ENCODE measurements around the gene HSPB7. TPM values are rescaled to one million over a fixed set of nuclear protein-coding genes. Genes with fewer than 3 reads are reported as not detected.

Gene HSPB7
- total RNA-seq, 1 experiment from 2014 or later: 0.11 TPM

- TF ChIP-seq OVOL2 (CRISPR knock-in tag; IDR thresholded peaks at IDR 0.05; ENCODE audit: borderline replicate concordance): no peak
- no peak for TF ChIP-seq PRRX2 (CRISPR knock-in tag; IDR thresholded peaks at IDR 0.05)
- TF ChIP-seq ZNF219 (CRISPR knock-in tag; IDR thresholded peaks at IDR 0.05; ENCODE audit: borderline replicate concordance): no peak
- TF ChIP-seq RORB (CRISPR knock-in tag; IDR thresholded peaks at IDR 0.05): no peak
- no peak for TF ChIP-seq PREB (CRISPR knock-in tag; IDR thresholded peaks at IDR 0.05; ENCODE audit: borderline replicate concordance)
Observed at GRCh38 chr1:16047791-16048475, 30.1 kb upstream of the HSPB7 start (continued).

- DNase-seq (ENCODE audit: low spot score): no peak
- H3K27ac Mint-ChIP-seq: no peak overlapping the region
- ChIA-PET POLR2A (no interaction called here), CTCF (interaction anchor here (0.9 to 2.1 kb wide), 4 partner anchors 9 to 139 kb away, joined by 3 to 4 read pairs (median 4); no protein-coding TSS in a partner anchor)
- no peaks in the 10 kb centered on the region for H3K36me3 Mint-ChIP-seq
- H3K4me3 Mint-ChIP-seq: peak overlapping the region; percentile 69; the same call in 1 of the 2 replicates
- peaks cover 8% of the 10 kb centered on the region for H3K27me3 Mint-ChIP-seq (ENCODE audit: low read depth)
- TF ChIP-seq ZNF396 (CRISPR knock-in tag; IDR thresholded peaks at IDR 0.05; ENCODE audit: borderline replicate concordance) (no peak), PRRX2 (CRISPR knock-in tag; IDR thresholded peaks at IDR 0.05) (no peak), ZNF219 (CRISPR knock-in tag; IDR thresholded peaks at IDR 0.05; ENCODE audit: borderline replicate concordance) (no peak), TCF7 (CRISPR knock-in tag; IDR thresholded peaks at IDR 0.05; ENCODE audit: low read depth) (no peak), RELA (CRISPR knock-in tag; IDR thresholded peaks at IDR 0.05; ENCODE audit: borderline replicate concordance) (no peak), ZSCAN18 (CRISPR knock-in tag; IDR thresholded peaks at IDR 0.05) (no peak), ZNF512 (CRISPR knock-in tag; IDR thresholded peaks at IDR 0.05; ENCODE audit: borderline replicate concordance) (no peak), IRF1 (CRISPR knock-in tag; IDR thresholded peaks at IDR 0.05) (no peak), NFATC4 (CRISPR knock-in tag; IDR thresholded peaks at IDR 0.05) (no peak), NFE2L1 (CRISPR knock-in tag; IDR thresholded peaks at IDR 0.05) (no peak), TEAD1 (CRISPR knock-in tag; IDR thresholded peaks at IDR 0.05) (no peak), ZNF416 (CRISPR knock-in tag; IDR thresholded peaks at IDR 0.05) (no peak), NR1H2 (CRISPR knock-in tag; IDR thresholded peaks at IDR 0.05) (no peak), PREB (CRISPR knock-in tag; IDR thresholded peaks at IDR 0.05; ENCODE audit: borderline replicate concordance) (no peak), TP53 (CRISPR knock-in tag; IDR thresholded peaks at IDR 0.05) (no peak), ZNF232 (CRISPR knock-in tag; IDR thresholded peaks at IDR 0.05) (no peak)
- H3K9me3 Mint-ChIP-seq: no peaks in the 10 kb centered on the region
- H3K4me1 Mint-ChIP-seq: peaks cover 13% of the 10 kb centered on the region
- no peak for ATAC-seq
Observed at GRCh38 chr1:16046842-16047241, 29.0 kb upstream of the HSPB7 start.

All from WTC11 (cell line).